ENCODE measurements around the gene TRAF1. TPM values are rescaled to one million over a fixed set of nuclear protein-coding genes. Genes with fewer than 3 reads are reported as not detected.

TRAF1 gene
- total RNA-seq, 4 donors from 2014 or later: 1.2 to 14.3 (median 7.1) TPM

DNA sequence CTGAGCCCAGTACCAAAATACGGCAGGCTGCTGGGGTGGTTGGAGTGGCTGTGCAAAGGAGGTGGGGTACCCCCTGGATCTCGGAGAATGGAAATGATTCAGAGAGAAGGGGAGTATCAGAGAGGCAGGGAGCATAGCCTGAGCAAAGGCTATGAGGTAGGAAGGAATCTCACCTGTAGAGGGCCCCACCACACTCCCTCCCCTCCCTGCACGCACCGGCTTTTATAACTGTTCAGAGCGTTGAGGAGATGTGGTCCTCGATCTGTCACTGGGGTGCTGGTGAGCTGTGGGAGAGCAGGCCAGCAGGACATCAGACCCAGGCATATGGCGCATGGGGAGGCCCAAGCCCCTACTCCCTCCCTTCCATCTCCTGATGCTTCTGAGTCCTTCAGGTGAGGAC is 62.8 kb downstream of the TRAF1 start:
- Histone ChIP-seq H3K27me3 (no peaks in the 10 kb centered on the region), H3K4me1 (peaks cover 0 to 9% (median 5%) of the 10 kb centered on the region in 3 donors), H3K4me3 (no peak overlapping the region), H3K27ac (no peak overlapping the region), H3K36me3 (peaks cover 0 to 84% of the 10 kb centered on the region in 2 donors), H3K9me3 (no peaks in the 10 kb centered on the region)
- TF ChIP-seq EP300 (IDR thresholded peaks at IDR 0.05) (no peak), POLR2A (IDR thresholded peaks at IDR 0.05) (no peak), POLR2AphosphoS5 (IDR thresholded peaks at IDR 0.05) (no peak)
- TF ChIP-seq, protein P1, sequence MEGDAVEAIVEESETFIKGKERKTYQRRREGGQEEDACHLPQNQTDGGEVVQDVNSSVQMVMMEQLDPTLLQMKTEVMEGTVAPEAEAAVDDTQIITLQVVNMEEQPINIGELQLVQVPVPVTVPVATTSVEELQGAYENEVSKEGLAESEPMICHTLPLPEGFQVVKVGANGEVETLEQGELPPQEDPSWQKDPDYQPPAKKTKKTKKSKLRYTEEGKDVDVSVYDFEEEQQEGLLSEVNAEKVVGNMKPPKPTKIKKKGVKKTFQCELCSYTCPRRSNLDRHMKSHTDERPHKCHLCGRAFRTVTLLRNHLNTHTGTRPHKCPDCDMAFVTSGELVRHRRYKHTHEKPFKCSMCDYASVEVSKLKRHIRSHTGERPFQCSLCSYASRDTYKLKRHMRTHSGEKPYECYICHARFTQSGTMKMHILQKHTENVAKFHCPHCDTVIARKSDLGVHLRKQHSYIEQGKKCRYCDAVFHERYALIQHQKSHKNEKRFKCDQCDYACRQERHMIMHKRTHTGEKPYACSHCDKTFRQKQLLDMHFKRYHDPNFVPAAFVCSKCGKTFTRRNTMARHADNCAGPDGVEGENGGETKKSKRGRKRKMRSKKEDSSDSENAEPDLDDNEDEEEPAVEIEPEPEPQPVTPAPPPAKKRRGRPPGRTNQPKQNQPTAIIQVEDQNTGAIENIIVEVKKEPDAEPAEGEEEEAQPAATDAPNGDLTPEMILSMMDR (IDR thresholded peaks at IDR 0.05): no peak
- no peak for ATAC-seq
- WGBS, 2 donors (ENCODE audit: low coverage in 1 of 2): 65 to 82% methylated on average over 3 to 4 of the region's 7 CpGs

DNA sequence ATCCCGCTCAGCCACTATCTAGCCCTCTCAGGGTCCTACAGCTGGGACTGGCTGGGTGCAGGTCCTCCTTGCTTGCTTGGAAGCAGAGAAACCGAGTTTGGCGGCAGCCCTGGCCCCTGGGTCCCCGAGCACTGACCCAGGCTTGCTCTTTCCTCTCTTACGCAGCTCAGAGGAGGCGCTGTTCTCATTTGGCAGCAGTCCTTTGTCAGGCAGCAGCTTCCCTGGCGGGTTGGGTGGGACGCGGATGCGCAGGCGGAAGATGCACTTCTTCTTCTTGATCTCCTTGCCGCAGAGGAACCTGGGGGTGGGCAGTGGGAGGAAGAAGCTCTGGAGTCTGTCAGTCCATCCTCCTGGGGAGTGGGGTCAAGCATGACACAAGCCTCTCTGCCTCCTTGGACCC is 64.1 kb downstream of the TRAF1 start:
- no peaks in the 10 kb centered on the region for H3K27me3 ChIP-seq
- H3K9me3 ChIP-seq: no peaks in the 10 kb centered on the region
- peaks cover 0 to 98% of the 10 kb centered on the region in 2 donors for H3K36me3 ChIP-seq
- no peak overlapping the region for H3K4me3 ChIP-seq
- TF ChIP-seq POLR2A (IDR thresholded peaks at IDR 0.05): no peak
- TF ChIP-seq EP300 (IDR thresholded peaks at IDR 0.05): no peak
- no peak for TF ChIP-seq POLR2AphosphoS5 (IDR thresholded peaks at IDR 0.05)
- TF ChIP-seq, protein P1 (IDR thresholded peaks at IDR 0.05): no peak
- H3K4me1 ChIP-seq: no peaks in the 10 kb centered on the region
- no peak for ATAC-seq
- WGBS, 2 donors (ENCODE audit: low coverage in 1 of 2): no CpG with 5 or more reads among the region's 12 CpGs
- no peak overlapping the region for H3K27ac ChIP-seq

DNA sequence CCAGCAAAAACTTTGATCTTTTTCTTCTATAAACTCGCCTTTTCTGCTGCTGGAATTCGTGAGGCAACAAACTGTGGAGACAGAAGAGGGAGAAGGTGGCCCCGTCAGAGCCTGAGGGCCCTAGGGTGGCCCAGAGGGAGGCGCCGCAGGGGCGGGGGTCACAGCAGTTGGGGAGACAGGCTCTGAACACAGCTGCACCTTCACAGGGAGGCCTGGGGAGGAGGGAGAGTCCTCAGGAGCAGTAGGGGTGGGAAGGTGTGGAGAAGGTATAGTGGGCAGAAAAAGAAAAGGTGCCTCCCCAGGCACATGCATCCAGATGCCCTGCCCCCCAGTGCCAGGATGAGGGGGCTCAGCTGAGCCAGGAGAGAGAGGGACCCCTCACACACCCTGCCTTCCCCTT is 64.7 kb downstream of the TRAF1 start:
- 60 to 83% methylated on average over 1 to 4 of the region's 6 CpGs for WGBS, 2 donors (ENCODE audit: low coverage in 1 of 2)
- no peaks in the 10 kb centered on the region for H3K4me1 ChIP-seq
- no peak for TF ChIP-seq POLR2A (IDR thresholded peaks at IDR 0.05)
- TF ChIP-seq POLR2AphosphoS5 (IDR thresholded peaks at IDR 0.05): no peak
- TF ChIP-seq, protein P1 (IDR thresholded peaks at IDR 0.05): no peak
- no peak for TF ChIP-seq EP300 (IDR thresholded peaks at IDR 0.05)
- H3K9me3 ChIP-seq: no peaks in the 10 kb centered on the region
- no peak overlapping the region for H3K4me3 ChIP-seq
- no peaks in the 10 kb centered on the region for H3K27me3 ChIP-seq
- ATAC-seq: no peak
- H3K27ac ChIP-seq: no peak overlapping the region
- H3K36me3 ChIP-seq: peaks cover 0 to 98% of the 10 kb centered on the region in 2 donors

DNA sequence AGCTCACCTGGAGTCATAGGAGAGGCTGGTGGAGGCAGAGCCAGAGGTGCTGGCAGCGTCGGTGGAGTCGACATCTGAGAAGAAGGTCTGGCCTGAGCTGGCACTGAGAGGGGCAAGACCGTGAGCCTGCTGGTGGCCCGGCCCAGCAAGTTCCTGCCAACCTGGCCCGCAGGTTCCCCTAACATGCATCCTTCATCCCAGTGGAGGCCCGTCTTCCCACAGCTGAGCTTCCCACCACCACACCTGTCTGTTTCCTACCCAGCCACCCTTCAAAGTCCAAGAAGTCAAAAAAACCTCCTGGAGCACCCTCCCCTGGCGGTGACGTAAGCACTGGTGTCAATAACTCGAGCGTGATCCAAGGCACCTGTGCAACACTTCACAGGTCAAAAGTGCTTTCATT is 66.5 kb downstream of the TRAF1 start:
- TF ChIP-seq EP300 (IDR thresholded peaks at IDR 0.05): no peak
- TF ChIP-seq POLR2AphosphoS5 (IDR thresholded peaks at IDR 0.05): no peak
- TF ChIP-seq, protein P1 (IDR thresholded peaks at IDR 0.05): no peak
- TF ChIP-seq POLR2A (IDR thresholded peaks at IDR 0.05): no peak
- H3K27ac ChIP-seq: no peak overlapping the region
- peaks cover 0 to 87% of the 10 kb centered on the region in 2 donors for H3K36me3 ChIP-seq
- H3K27me3 ChIP-seq: no peaks in the 10 kb centered on the region
- no peaks in the 10 kb centered on the region for H3K9me3 ChIP-seq
- 91 to 93% methylated on average over 5 to 6 of the region's 11 CpGs for WGBS, 2 donors (ENCODE audit: low coverage in 1 of 2)
- H3K4me1 ChIP-seq: no peaks in the 10 kb centered on the region
- ATAC-seq: no peak
- H3K4me3 ChIP-seq: no peak overlapping the region

DNA sequence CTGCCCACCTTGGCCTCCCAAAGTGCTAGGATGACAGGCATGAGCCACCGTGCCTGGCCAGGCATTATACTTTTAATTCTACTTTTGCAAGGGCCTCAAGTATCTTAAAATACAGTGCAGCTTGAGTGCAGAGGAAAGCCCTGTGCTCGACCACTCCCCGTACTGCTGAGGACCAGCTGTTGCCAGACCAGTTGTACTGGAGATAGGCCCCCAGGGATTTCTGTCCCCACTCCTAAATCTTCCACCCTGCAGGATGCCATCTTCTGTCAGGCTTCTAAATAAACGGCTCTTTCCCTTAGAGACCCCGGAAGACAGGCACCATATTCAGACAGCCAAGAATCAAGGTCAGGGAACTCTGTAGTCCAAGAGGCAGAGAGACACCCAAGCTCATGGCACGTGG is 67.2 kb downstream of the TRAF1 start:
- ATAC-seq: no peak
- TF ChIP-seq EP300 (IDR thresholded peaks at IDR 0.05): no peak
- TF ChIP-seq POLR2AphosphoS5 (IDR thresholded peaks at IDR 0.05): no peak
- TF ChIP-seq, protein P1 (IDR thresholded peaks at IDR 0.05): no peak
- no peak for TF ChIP-seq POLR2A (IDR thresholded peaks at IDR 0.05)
- Histone ChIP-seq H3K4me3 (no peak overlapping the region), H3K27me3 (no peaks in the 10 kb centered on the region), H3K4me1 (no peaks in the 10 kb centered on the region), H3K36me3 (peaks cover 0 to 88% of the 10 kb centered on the region in 2 donors), H3K9me3 (no peaks in the 10 kb centered on the region), H3K27ac (no peak overlapping the region)
- 72 to 83% methylated on average over 1 to 4 of the region's 6 CpGs for WGBS, 2 donors (ENCODE audit: low coverage in 1 of 2)
